NK-92 treated with Interleukin-12 subunit alpha and Interleukin-12 subunit beta, amount 100 ng/mL, for 24 hours (cell line): ENCODE measurements around the gene OTULIN.

Experiments
- DNase-seq: peaks from one replicate; lab custom pipeline; 2025; lab: John Stamatoyannopoulos, UW

OTULIN gene

GRCh38 chr5:14720236-14720923, 55.9 kb downstream of the OTULIN start:
- DNase-seq: no peak

- DNase-seq: no peak
These were observed 57.6 kb downstream of the OTULIN start for GRCh38 chr5:14721990-14722656.

- DNase-seq: no peak
These were observed 58.4 kb downstream of the OTULIN start for GRCh38 chr5:14722923-14723322.

DNA sequence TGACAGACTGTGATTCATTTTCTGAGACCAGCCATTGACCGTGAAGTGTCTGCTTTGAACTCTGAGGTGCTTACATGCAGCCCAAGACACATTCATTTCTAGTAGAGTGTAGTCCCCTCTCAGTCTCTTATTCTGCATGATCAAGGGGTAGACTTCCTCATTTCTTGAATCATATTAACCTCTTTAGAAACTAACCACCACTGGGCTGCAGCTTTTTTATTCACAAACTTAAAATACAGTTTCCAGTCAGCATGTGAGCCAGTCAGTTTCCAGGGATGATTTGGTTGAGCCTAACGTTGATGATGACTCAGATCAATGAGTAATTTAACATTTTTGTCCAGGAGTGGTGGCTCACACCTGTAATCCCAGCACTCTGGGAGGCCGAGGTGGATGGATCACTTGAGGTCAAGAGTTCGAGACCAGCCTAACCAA, 59.2 kb downstream of the OTULIN start:
- DNase-seq: no peak

GRCh38 chr5:14724633-14725032, 60.1 kb downstream of the OTULIN start:
- DNase-seq: no peak

- no peak for DNase-seq
These were observed 61.7 kb downstream of the OTULIN start for GRCh38 chr5:14726066-14726838.

DNA sequence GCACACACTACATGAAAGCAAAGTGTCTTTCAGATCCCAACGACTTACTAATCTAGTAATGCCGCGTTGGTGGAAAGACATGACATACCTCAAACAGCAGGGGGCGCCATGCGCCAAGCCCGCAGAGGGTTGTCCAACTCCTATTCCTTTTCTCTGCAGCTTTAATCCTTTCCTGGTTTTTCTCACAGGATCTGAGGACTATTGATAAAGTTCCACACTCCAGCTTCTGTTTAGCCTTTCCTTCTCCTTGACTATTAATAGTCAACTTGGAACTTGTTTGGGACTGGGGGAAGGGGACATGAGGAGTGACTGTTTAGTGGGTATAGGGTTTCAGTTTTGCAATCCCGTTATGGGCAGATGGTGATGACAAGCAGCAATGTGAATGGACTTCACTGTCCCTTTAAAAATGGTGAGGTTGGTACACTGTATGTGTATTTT, 62.9 kb downstream of the OTULIN start:
- DNase-seq: no peak

- DNase-seq: no peak
These were observed 63.5 kb downstream of the OTULIN start for GRCh38 chr5:14727928-14728458.

GRCh38 chr5:14728459-14728938, 64.0 kb downstream of the OTULIN start:
- no peak for DNase-seq

GRCh38 chr5:14729448-14730385, 65.2 kb downstream of the OTULIN start:
- no peak for DNase-seq

GRCh38 chr5:14730466-14730865, 65.9 kb downstream of the OTULIN start:
- no peak for DNase-seq

- DNase-seq: no peak
These were observed 66.4 kb downstream of the OTULIN start for GRCh38 chr5:14730881-14731280.

DNA sequence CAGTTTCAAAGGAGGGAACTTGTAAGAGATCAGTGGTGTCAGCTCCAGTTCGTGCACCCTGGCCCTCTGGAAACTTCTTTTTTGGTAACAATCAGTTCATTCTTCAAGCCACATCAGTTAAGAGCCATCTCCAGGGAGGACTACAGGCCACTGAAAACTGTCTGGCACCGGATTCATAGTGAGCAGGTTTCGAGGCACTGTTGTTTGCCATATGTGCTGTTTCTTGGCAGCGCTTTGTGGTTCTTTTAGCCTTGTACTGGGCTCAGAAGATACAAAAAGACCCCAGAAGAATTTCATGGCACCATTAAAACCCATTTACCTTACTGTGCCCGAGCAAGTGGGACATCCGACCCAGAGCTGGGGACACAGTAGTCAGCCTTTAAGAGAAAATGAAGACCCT, 68.5 kb downstream of the OTULIN start:
- DNase-seq: no peak

DNA sequence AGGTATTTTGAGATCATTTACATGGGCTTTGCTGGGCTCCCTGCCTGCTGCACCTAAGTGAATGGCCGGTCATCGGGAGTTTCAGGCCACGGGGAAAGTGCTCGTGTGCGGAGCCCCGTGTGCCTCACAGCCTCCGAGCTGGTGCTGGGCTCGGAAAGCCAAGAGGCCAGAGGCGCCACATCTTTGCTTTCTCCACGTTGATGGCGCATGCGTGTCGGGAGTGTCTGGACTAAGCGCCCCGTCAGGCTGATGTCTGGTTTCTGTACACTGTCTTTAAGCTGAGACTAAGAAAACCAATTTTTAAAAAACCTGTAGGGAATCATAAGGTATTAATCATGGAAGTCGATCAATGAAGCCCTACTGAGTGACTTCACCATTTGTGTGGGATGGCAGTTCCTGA, 69.1 kb downstream of the OTULIN start:
- DNase-seq: no peak

DNA sequence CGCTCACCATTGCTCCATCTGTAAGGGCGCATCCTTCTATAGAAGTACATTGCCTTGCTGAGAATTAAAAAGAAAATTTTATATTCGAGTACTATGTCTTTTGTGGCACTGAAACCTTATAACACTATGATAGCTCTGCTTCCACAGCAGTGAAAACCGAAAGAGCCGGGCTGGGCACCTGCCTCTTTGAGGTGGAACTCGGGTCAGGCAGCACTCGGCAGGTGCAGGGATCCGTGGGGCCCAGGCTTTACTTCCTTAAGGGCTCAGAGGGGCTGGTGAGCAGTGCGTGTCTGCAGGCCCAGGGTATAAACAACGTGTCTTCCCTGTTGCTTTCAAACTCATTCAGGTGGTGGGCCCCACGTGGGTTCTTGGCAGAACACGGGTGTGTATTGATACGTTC, 69.9 kb downstream of the OTULIN start:
- no peak for DNase-seq

DNA sequence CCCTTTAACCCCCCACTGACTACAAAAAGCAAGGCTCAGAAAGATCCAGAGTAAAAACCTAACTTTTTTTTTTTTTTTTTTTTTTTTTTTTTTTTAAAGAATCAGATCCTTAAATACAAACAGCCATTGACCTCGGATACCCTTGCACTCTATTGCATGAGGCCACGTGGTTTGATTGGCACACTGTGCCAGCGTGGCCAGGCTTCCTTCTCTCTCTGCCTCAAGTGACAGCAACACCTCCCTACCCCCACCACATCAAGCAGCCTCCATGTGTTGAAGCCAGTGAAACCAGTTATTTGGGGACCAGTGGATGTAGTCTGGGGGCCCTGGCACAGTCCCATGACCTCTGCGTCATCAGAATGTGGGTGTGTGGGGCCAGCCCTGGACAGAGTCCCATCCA, 71.4 kb downstream of the OTULIN start:
- no peak for DNase-seq

DNA sequence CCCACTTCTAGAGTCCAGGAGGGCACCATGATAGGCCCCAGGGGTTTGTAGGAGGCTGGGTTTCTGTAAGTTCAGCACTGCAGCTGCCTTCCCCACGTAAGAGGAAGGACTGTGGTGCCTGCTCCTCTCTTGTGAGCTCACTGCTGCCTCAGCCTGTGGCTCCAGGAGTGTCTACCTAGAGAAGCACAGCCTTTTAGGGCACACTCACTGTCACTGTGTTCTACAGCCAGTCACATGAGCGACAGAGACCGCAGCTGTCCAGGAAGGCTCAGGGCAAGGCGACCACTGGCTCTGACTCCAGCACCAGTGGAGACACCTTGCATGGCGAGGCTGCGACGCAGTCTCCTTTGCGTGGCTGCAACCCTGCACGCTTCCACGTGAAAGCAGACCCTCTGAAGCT, 72.8 kb downstream of the OTULIN start:
- DNase-seq: no peak

- no peak for DNase-seq
These were observed 73.5 kb downstream of the OTULIN start for GRCh38 chr5:14738050-14738449.

DNA sequence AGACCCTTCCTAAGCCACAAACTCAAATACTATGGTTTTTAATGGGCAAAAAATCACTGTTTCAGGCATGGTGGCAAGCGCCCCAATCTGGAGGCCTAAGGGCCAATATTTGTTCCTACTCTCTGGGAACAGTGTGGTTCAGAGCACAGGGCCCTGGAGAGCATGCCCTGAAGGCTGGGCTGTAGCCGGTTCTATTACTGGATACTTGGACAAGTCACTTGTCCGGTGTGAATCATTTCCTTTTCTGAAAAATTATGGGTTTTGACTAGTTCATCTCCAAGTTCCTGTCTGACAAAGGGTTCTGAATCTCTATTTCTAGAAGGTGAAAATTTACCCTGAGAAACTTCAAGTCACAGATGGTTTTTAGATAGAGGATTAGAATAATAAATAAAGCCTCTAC, 75.0 kb downstream of the OTULIN start:
- no peak for DNase-seq

DNA sequence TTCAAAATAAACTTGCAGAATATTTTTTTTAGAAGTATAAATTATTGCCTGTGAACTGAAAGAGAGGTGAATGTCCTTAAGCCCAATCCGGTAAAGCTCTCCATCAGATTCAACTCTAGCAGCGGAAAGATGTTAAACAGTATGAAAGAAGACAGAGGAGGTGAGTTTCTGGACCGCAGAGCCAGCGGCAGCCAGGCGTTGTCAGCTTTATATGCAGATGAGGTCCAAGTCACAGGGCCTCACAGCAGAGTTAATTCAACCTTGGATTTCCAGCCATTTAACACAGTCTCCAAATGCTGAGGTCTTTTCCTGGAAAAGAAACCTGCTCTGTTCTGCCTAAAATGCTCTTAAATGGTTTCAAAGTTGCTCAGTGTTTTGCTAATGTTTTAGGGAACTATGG, 75.5 kb downstream of the OTULIN start:
- no peak for DNase-seq

DNA sequence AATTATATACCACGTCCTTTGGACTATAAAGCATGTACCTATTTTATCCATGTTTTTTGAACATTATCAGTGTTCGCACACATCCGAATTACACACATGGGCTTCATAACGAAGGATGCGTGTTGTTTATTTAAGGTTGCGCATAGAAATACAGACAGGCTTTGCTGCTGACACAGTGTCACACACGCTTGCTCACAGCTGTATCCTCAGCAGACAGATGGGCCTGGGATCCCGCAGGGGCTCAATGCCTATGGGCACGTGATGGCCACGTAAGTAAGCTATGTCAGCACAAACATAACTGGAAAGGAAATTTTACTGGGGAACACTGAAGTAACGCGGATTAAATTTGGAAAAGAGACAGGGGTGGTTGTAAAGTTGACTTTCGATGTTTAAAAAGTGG, 76.6 kb downstream of the OTULIN start:
- no peak for DNase-seq
